GM18511 (cell line): ENCODE results near the gene PLIN3.
A peak's percentile ranks its signal among the peaks of the same experiment; 100 is the strongest.
"Not testable (repeated sequence)": the region's sequence is repeated elsewhere in the genome, so short reads cannot be mapped to it uniquely, and the experiment has no call there.

Experiments used
- ATAC-seq: cut with Tn5 transposase; IDR thresholded peaks from one replicate; pipeline ENCODE4 v1.9.1; 2021; ENCODE audit warnings: mild to moderate bottlenecking, moderate library complexity; ENCODE audit not compliant: unreplicated experiment

Gene PLIN3

DNA sequence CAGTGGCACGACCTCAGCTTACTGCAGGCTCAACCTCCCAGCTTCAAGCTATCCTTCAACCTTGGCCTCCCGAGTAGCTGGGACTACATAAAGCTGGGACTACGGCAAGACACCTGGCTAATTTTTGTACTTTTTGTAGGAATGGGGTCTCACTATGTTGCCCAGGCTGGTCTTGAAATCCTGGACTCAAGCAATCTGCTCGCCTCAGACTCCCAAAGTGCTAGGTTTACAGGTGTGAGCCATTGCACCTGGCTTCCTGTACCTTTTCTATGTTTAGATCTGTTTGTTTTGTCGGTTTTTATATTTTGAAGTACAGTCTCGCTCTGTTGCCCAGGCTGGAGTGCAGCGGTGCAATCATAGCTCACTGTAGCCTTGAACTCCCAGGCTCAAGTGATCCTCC is 18.4 kb downstream of the PLIN3 start:
- no peak for ATAC-seq

- no peak for ATAC-seq
Observed at GRCh38 chr19:4847190-4847973, 20.1 kb downstream of the PLIN3 start.

- not testable (repeated sequence) for ATAC-seq
Observed at GRCh38 chr19:4845975-4846374, 21.5 kb downstream of the PLIN3 start.

DNA sequence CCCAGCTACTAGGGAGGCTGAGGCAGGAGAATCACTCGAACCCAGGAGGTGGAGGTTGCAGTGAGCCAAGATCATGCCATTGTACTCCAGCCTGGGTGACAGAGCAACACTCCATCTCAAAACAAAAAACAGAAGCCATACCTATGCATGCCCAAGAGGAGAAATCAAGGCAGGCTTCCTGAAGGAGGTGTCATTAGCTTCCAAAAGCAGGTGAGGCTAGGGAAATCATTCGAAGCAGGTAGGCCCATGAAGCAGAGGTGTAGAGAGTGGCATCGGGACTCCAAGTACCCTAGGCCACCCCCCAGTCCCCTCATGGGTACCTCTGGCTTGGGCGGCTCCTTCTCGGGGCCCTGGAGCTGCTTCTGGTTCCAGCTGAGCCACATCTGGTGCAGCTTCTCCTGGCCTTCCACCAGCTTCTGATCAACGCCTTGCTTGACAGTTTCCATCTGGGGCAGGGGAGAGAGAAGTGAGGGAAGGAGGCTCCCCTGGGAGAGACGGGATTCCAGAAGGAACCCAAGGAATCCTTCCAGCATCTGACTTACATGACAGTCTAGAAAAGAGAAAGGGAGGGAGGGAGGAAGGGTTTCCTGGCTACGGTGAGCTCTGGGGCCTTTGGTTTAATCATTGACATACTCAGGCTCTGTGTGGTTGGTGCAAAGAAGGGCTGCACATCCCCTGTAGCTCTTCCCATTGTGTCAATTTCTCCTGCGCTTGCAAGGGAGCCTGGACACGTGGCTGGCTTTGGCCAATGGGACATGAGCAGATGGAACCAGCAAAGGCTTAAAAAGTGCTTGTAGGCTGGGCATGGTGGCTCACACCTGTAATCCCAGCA is 22.9 kb downstream of the PLIN3 start:
- ATAC-seq = no peak

- no peak for ATAC-seq
Observed at GRCh38 chr19:4843647-4843965, 23.9 kb downstream of the PLIN3 start.

DNA sequence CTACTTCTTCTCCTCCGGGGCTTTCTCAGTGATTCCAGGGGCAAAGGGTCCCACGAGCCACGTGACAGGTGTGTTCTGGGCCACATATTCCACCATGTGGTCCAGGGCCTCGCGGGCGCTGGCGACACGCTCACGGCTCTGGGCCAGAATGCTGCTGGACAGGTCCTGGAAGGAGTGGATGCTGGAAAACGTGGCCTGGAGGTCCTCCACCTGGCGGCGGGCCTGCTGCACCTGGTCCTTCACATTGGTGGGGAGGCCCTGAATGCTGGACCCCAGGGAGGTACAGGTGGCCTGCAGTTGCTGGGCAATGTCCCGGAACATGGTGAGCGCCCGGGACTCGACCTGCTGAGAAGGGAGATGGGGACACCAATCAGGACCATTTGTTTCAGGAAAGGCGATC is 28.3 kb downstream of the PLIN3 start:
- ATAC-seq = no peak

- no peak for ATAC-seq
Observed at GRCh38 chr19:4832776-4833175, 34.7 kb downstream of the PLIN3 start.

GRCh38 chr19:4831979-4832340 is 35.5 kb downstream of the PLIN3 start:
- ATAC-seq = not testable (repeated sequence)

DNA sequence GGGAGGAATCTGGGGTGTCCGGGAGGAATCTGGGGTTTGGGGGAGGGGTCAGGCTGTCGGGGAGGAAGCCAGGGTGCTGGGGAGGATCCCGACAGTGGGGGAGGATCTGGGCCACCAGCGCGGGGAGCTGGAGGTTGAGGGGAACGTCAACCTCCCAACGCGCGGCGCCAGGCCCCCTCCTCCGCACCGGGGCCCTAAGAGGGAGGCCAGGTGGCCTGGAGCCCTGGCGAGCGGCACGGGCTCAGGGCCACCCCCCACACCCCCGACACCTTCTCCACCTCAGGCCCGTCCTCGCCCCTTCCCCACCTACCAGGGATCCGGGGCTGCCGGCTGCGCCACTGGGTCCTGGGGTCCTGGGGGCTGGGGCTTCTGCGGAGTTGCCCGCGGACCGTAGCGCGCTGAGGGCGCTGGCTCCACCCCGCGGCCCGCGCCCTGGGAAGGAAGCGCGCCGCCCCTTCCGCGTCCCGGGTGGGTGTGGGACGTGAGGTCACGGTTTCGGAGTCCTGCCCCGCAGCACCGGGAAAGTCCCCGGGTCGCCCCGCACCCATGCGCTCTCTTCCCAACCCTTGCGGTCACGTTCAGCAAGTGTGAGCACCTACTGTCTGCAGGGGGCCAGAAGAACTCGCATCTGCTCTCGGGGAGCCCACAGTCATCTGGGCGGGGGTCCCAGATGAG is 36.0 kb downstream of the PLIN3 start, which contains the start of gene TICAM1:
Gene TICAM1 (minus strand): TSS at position 409 of the 675 bp plus-strand sequence. CDS start 13,335 bp downstream, outside the sequence.
- ATAC-seq = peak; percentile 61

DNA sequence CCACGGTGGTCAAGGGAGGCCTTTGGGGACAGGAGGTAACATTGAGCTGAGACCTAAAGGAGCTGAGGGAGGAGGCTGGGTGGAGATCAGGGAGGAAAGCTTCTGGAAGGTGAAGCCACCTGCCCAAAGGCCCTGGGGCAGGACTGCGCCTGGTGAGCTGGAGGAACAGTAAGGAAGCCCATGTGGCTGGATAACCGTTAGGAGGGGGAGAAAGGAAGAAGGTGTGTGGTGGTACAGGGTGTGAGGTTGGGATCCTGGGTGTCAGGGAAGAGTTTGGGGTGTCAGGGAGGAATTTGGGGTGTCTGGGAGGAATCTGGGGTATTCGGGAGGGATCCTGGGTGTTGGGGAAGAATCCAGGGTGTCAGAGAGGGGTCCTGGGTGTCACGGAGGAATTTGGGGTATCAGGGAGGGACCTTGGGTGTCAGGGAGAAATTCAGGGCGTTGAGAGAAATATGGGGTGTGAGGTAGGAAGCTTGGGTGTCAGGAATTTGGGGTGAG is 36.6 kb downstream of the PLIN3 start:
- no peak for ATAC-seq

DNA sequence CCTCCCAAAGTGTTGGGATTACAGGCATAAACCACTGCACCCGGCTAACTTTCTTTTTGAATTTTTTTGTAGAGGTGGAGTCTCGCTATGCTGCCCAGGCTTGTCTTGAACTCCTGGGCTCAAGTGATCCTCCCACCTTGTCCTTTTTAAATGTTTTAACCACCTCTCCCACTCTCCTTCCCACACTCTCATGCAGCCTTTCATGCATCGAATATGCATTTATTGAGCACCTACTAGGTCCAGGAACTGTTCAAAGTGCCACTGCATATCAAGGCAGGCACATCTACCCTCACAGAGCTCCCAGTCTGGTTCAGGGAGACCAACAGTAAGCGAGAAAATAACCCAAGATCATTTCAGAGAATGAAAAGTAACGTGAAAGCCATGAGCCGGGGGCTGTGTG is 37.1 kb downstream of the PLIN3 start:
- ATAC-seq = no peak

DNA sequence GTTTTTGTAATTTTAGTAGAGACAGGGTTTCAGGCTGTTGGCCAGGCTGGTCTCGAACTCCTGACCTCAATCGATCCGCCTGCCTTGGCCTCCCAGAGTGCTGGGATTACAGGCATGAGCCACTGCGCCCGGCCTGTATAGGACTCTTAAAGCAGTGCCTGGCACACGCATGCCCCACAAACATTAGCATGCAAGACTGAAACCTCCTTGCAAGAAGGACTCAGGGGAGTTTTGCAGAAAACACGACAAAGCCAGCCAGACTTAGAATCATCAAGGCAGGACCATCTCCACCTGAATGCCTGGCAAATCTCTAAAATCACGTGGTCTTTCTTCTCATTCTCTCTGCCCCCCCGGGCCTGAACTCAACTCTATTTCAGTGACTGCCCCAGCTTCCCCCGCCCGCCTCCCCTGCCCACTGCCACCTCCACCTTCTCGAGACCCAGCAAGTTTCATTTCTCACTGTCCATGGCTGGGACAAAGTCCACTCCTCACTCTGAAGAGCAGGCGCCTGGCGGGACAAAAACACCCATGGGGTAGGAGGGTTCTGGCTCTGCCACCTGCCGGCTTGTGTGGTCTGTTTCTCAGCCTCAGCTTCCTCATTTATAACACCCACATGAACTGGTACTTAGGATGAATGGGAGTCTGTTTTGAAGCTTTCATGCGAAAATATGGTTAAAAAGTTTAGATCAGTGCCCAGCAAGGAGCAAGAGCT is 38.3 kb downstream of the PLIN3 start:
- no peak for ATAC-seq

DNA sequence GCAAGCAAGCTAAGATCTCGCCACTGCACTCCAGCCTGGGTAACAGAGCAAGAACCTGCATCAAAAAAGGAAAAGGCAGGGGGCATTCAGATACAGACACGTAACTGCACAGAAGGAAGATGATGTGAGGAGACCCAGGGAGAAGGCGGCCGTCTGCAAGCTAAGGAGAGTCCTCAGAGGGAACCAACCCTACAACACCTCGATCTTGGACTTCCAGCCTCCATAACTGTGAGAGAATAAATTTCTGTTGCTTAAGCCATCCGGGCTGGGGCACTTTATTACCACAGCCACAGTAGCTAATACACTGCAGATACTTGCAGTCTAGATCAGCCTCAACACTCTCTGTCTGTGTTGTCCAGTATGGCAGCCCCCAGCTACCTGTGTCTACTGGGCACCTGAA is 43.9 kb downstream of the PLIN3 start:
- no peak for ATAC-seq

GRCh38 chr19:4822354-4822753 is 45.1 kb downstream of the PLIN3 start:
- ATAC-seq = not testable (repeated sequence)

DNA sequence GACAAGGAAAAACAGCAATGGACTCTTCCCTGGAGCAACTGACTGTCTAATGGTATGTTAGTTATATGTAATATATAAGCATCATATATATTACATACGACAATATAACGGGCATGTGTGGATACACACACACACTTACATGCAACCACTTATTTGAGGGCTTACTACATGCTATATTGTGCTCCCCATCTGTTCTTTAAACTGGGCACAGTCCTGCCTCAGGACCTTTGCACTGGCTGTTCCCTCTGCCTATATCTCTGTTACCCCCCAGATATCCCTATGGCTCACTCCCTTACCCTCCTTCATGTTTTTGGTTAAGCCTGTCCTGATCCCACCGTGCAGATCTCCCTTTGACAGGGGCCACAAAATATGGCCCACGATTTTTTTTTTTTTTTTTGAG is 46.2 kb downstream of the PLIN3 start:
- ATAC-seq = no peak

DNA sequence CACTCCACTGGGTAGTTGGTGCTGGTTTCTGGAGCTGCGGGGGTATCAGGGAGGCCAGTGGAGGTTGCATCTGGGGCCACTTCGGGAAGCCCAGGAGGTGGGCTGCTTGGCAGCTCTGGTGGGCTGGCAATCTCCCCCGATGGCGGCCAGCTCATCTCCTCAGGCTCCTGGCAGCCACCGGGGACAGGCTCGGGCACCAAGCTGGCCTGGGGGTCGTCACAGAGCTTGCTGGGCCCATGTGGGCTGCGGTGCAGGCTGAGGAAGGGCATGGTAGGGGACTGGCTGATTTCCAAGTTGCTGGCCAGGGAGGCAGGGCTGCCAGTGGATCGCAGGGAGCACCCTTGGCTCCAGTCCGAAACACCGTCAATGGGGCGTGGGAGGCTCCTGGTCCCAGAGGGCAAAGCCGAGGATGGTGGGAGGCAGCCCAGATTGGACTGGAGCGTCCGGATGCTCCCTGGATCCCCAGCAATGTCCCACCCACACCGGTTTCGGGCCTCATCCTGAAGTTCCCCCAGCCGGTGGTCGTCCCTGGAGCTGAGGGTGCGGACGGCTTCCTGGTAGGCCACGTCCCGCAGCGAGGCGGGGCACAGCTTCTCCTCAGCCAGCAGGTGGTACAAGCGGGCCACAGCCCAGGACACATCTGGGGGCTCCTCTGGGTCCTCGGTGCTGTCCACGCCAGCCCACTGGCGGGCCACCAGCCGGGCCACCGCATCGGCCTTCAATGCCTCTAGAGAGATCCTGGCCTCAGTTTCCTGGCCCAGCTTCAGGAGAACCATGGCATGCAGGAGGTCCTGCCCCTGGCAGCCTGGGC is 49.8 kb downstream of the PLIN3 start:
- ATAC-seq = no peak

DNA sequence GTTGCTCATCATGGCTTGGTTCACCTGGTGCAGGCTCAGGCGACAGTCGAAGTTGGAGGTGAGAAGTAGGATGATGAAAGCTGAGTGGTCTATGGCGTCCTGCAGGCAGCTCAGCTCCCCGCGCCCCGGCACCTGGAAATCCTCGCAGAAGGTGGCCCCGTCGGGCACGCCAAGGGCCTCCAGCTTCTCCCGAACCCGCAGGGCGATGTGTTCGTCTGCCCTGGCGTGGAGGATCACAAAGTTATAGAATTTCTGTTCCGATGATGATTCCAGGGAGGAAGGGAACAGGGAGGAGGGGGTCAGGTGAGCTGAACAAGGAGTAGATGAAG is 50.6 kb downstream of the PLIN3 start:
- no peak for ATAC-seq

DNA sequence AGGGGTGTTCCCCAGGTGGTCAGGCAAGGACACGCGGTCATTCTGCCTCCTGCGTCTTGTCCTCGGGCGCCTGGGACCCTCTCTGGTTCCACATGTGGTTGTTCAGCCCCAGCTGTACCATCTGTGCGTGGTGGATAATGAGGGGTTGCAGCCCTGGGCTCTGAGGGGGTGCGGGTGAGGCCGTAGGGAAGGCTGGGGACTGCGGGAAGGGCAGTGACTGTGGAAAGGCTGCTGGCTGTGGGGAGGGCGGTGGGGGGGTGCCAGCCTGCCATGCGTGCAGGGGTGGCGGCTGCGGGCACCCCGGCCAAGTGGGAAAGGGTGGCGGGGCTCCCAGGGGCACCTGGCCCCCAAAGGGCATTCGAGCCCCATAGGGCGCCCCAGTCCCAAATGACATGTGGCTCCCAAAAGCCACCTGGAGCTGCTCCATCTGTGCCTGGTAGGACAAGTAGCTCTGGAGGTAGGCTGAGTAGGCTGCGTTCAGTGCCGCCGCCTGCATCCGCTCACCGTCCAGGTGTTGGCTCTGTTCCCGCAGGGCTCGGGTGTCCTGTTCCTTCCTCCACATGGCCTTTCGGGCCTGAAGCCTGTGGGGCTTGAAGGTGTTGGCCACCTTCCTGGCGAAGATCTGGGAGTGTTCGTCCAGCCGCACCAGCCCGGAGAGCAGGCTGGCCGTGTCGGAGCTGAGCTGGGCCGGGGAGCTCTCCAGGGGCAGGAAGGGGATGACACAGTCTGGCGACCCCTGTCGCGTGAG is 51.1 kb downstream of the PLIN3 start:
- no peak for ATAC-seq

GRCh38 chr19:4815426-4816201 is 51.9 kb downstream of the PLIN3 start:
- ATAC-seq = no peak
